Neural progenitor cell (in vitro differentiated cells): ENCODE results near the gene METTL23.
"Not testable (repeated sequence)": the region's sequence is repeated elsewhere in the genome, so short reads cannot be mapped to it uniquely, and the experiment has no call there.

Source experiments
- CTCF ChIP-seq: fragments of 200-600 bp; sonication (generic); IDR thresholded peaks from 2 replicates; pipeline ENCODE4 v1.5.1; 2017; ENCODE audit warnings: antibody characterized with exemption, mild to moderate bottlenecking
- EZH2 ChIP-seq: fragments of 200-600 bp; sonication (generic); IDR thresholded peaks from 2 replicates; pipeline ENCODE4 v1.6.1; 2017; ENCODE audit warnings: antibody characterized with exemption, mild to moderate bottlenecking, moderate library complexity
- EZH2phosphoT487 ChIP-seq: fragments of 200-600 bp; sonication (generic); IDR thresholded peaks from 2 replicates; pipeline ENCODE4 v1.6.1; 2017; ENCODE audit warnings: antibody characterized with exemption

GRCh38 chr17:76745785-76746184 is 19.1 kb downstream of the METTL23 start:
- TF ChIP-seq EZH2, CTCF, EZH2phosphoT487: not testable (repeated sequence)
